Ishikawa (cell line): Measurements from ENCODE around the gene SRRM1.

Experiments
- CEBPB ChIP-seq: IDR thresholded peaks from 2 replicates; pipeline ENCODE4 v1.6.1; 2012
- CREB1 ChIP-seq: IDR thresholded peaks from 2 replicates; pipeline ENCODE4 v1.6.1; 2012; ENCODE audit warnings: low read depth
- EGR1 ChIP-seq: IDR thresholded peaks from 2 replicates; pipeline ENCODE4 v1.6.1; 2012
- EP300 ChIP-seq: IDR thresholded peaks from 2 replicates; pipeline ENCODE4 v1.6.1; 2012; ENCODE audit warnings: borderline replicate concordance
- FOXM1 ChIP-seq: IDR thresholded peaks from 2 replicates; pipeline ENCODE4 v1.6.1; 2012; ENCODE audit warnings: low read depth, borderline replicate concordance
- MAX ChIP-seq: IDR thresholded peaks from 2 replicates; pipeline ENCODE4 v1.6.1; 2012
- NFIC ChIP-seq: IDR thresholded peaks from 2 replicates; pipeline ENCODE4 v1.6.1; 2012
- RAD21 ChIP-seq: IDR thresholded peaks from 2 replicates; pipeline ENCODE4 v1.6.1; 2012; ENCODE audit warnings: low read depth
- REST ChIP-seq: IDR thresholded peaks from 2 replicates; pipeline ENCODE4 v1.6.1; 2012; ENCODE audit warnings: low read depth, mild to moderate bottlenecking
- TAF1 ChIP-seq: IDR thresholded peaks from 2 replicates; pipeline ENCODE4 v1.6.1; 2012; ENCODE audit warnings: low read depth, mild to moderate bottlenecking
- TEAD4 ChIP-seq: IDR thresholded peaks from 2 replicates; pipeline ENCODE4 v1.6.1; 2012
- YY1 ChIP-seq: IDR thresholded peaks from 2 replicates; pipeline ENCODE4 v1.6.1; 2012; ENCODE audit warnings: low read depth
- ZBTB7A ChIP-seq: IDR thresholded peaks from 2 replicates; pipeline ENCODE4 v1.6.1; 2012; ENCODE audit warnings: low read depth

GRCh38 chr1:24632832-24633175 lies 10.3 kb upstream of the SRRM1 start:
- no peak for TF ChIP-seq TEAD4
- no peak for TF ChIP-seq CREB1
- no peak for TF ChIP-seq RAD21
- TF ChIP-seq REST = no peak
- no peak for TF ChIP-seq EGR1
- no peak for TF ChIP-seq FOXM1
- no peak for TF ChIP-seq MAX
- no peak for TF ChIP-seq EP300
- TF ChIP-seq ZBTB7A = no peak
- no peak for TF ChIP-seq CEBPB
- TF ChIP-seq TAF1 = no peak
- TF ChIP-seq NFIC = no peak
- TF ChIP-seq YY1 = no peak
